Peyer's patch (tissue), 4 donors: ENCODE measurements around the gene WRNIP1.

ENCODE experiments used
- CTCF ChIP-seq, 6 experiments: fragments of 450-650 bp in 4 of 6; fragments of 200-600 bp in 2 of 6; sonication (generic) in 1 of 6; IDR thresholded peaks; one replicate each; pipeline ENCODE4 v1.5.1; 2017 to 2019; ENCODE audit warnings: antibody characterized with exemption in 6 of 6, mild to moderate bottlenecking in 3 of 6, moderate library complexity in 1 of 6
- POLR2A ChIP-seq, 2 donors: fragments of 450-650 bp; IDR thresholded peaks; one replicate each; pipeline ENCODE4 v1.5.1; 2017; ENCODE audit warnings: antibody characterized with exemption in 2 of 2, mild to moderate bottlenecking in 2 of 2, moderate library complexity in 2 of 2

DNA sequence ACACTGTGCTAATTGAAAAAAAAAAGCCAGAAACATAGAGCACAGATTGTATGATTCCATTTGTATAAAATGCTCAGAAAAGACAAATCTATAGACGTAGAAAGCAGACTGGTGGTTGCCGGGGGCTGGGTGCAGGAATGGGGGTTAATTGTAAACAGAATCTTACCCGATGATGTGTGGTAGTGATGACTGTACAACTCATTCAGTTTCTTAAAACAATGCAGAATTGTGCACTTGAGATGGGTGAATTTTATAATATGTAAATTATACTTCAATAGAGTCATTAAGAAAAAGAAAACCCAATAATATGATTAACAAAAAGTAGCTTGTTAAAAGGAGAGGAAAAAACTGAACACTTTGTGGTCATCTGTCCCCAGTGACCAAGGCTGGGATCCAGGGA, 10.8 kb upstream of the WRNIP1 start:
- TF ChIP-seq CTCF (IDR thresholded peaks at IDR 0.05) (no peak), POLR2A (IDR thresholded peaks at IDR 0.05) (no peak)
